ENCODE data around the gene TRAPPC3.

Gene TRAPPC3

DNA sequence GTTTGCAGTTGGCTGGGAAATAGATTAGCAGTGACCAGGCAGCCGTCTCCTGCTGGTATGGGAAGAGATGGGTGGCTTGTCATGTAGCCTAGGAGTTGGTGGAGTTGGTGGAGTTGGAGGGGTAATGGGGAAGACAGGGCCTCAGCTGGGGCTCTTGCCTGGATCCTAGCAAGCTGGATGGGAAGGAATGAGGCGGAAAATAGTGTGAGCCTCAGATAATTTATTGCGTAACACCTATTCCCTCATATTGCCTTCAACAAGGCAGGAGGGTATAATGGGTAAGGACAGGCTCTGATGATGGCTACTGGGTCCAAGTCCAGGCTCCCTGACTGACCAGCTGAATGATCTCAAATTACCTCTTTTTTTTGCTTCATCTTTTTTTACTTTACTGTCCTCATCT, 19.2 kb upstream of the TRAPPC3 start:
- Histone ChIP-seq H3K4me1 (ENCODE audit: control insufficient read depth, insufficient read depth, low read depth, low read length) (peaks cover 28% of the 10 kb centered on the region), H3K79me1 (replicated peaks; ENCODE audit: low read length, poor library complexity, severe bottlenecking) (peaks cover 1% of the 10 kb centered on the region), H4K8ac (ENCODE audit: low read length) (no peak overlapping the region), H3K9ac (ENCODE audit: low read length) (peak overlapping the region; percentile 47), H2BK5ac (ENCODE audit: low read depth, low read length, poor library complexity, severe bottlenecking) (no peak overlapping the region), H3K23ac (ENCODE audit: low read length in 2 of 2) (peak overlapping the region in 1 of 2 experiments; percentile 67), H3K4me3 (ENCODE audit: insufficient read depth in 1 of 2, low read depth in 1 of 2, low read length in 2 of 2) (no peak overlapping the region), H3K14ac (ENCODE audit: low read length in 2 of 2) (no peak overlapping the region), H3K9me3 (ENCODE audit: control insufficient read depth, low read length) (no peaks in the 10 kb centered on the region), H2BK12ac (ENCODE audit: low read length in 2 of 2) (no peak overlapping the region), H3K27me3 (ENCODE audit: control insufficient read depth in 1 of 2, insufficient read depth in 1 of 2, low read length in 2 of 2) (no peaks in the 10 kb centered on the region), H2BK15ac (ENCODE audit: low read depth, poor library complexity, severe bottlenecking) (no peak overlapping the region), H3K4ac (ENCODE audit: low read depth in 1 of 2, low read length in 2 of 2) (no peak overlapping the region), H3K27ac (ENCODE audit: low read length, poor library complexity, severe bottlenecking) (no peak overlapping the region), H3K18ac (ENCODE audit: low read depth in 1 of 2, low read length in 2 of 2) (no peak overlapping the region), H3K36me3 (ENCODE audit: control insufficient read depth in 1 of 2, insufficient read depth in 2 of 2, low read depth in 1 of 2, low read length in 2 of 2) (peaks cover 39 to 51% of the 10 kb centered on the region in 2 experiments), H4K91ac (ENCODE audit: low read length) (no peak overlapping the region), H2AFZ (ENCODE audit: low read depth, low read length) (no peak overlapping the region), H3K4me2 (ENCODE audit: low read length, poor library complexity, severe bottlenecking) (no peak overlapping the region), H2BK120ac (ENCODE audit: low read depth, low read length) (no peak overlapping the region), H2AK5ac (ENCODE audit: low read length, severe bottlenecking) (no peak overlapping the region)
- 88% methylated on average over 1 of the region's 3 CpGs for WGBS
- no peak for DNase-seq

DNA sequence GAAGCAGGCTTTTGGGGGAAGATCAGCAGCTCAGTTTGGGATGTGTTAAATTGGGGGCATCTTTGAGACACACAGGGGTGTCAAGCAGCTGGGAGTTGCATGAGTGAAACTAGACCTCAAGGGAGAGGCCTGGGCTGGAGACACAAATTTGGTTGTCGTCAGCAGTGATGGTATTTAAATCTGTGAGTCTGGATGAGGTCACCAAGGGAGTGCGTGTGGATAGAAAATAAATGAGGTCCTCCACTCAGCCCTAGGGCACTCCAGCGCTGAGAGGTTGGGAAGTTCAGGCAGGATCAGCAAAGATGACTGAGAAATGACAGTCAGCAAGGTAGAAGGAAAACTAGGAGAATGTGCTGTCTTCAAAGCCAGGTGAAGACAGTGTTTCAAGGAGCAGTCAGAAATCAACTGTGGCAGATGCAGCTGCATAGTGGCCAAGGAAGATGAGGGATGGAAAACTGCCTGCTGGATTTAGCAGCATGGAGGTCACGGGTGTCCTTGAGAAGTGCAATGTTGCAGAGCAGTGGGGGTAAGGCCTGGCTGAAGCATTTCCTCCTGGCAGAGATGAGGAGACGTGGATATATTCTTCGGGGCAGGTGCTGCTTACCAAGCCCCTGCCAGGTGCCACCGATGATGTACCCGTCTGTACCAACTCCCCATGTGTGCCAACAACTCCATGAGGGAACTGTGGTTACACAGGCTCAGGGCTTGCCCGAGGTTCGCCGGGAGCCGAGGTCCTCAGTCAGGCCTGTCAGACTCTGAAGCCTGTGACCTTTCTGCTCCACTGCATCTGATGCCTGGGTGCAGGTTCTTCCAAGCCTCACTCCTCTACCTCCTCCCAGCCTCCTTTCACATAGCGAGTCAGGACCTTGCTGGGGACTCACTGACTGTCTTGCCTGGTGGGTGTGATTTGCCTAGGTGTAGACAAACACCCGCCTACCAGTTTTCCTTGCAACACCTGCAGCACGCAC, 17.9 kb upstream of the TRAPPC3 start:
- no peak overlapping the region for H2BK5ac ChIP-seq (ENCODE audit: low read depth, low read length, poor library complexity, severe bottlenecking)
- 90% methylated on average over 15 of the region's 15 CpGs for WGBS
- peak; percentile 72 for DNase-seq
- H3K4me1 ChIP-seq (ENCODE audit: control insufficient read depth, insufficient read depth, low read depth, low read length) = peaks cover 19% of the 10 kb centered on the region
- H3K23ac ChIP-seq (ENCODE audit: low read length in 2 of 2) = no peak overlapping the region
- H2BK12ac ChIP-seq (ENCODE audit: low read length in 2 of 2) = no peak overlapping the region
- H4K91ac ChIP-seq (ENCODE audit: low read length) = no peak overlapping the region
- H3K4ac ChIP-seq (ENCODE audit: low read depth in 1 of 2, low read length in 2 of 2) = no peak overlapping the region
- H3K4me3 ChIP-seq (ENCODE audit: insufficient read depth in 1 of 2, low read depth in 1 of 2, low read length in 2 of 2) = no peak overlapping the region
- H3K27me3 ChIP-seq (ENCODE audit: control insufficient read depth in 1 of 2, insufficient read depth in 1 of 2, low read length in 2 of 2) = no peaks in the 10 kb centered on the region
- no peak overlapping the region for H3K4me2 ChIP-seq (ENCODE audit: low read length, poor library complexity, severe bottlenecking)
- H2AK5ac ChIP-seq (ENCODE audit: low read length, severe bottlenecking) = no peak overlapping the region
- H3K27ac ChIP-seq (ENCODE audit: low read length, poor library complexity, severe bottlenecking) = peak overlapping the region; percentile 10
- H3K79me1 ChIP-seq (replicated peaks; ENCODE audit: low read length, poor library complexity, severe bottlenecking) = no peaks in the 10 kb centered on the region
- H3K9me3 ChIP-seq (ENCODE audit: control insufficient read depth, low read length) = no peaks in the 10 kb centered on the region
- H3K18ac ChIP-seq (ENCODE audit: low read depth in 1 of 2, low read length in 2 of 2) = no peak overlapping the region
- no peak overlapping the region for H2BK120ac ChIP-seq (ENCODE audit: low read depth, low read length)
- H3K9ac ChIP-seq (ENCODE audit: low read length) = peak overlapping the region; percentile 74
- no peak overlapping the region for H3K14ac ChIP-seq (ENCODE audit: low read length in 2 of 2)
- peaks cover 27 to 46% of the 10 kb centered on the region in 2 experiments for H3K36me3 ChIP-seq (ENCODE audit: control insufficient read depth in 1 of 2, insufficient read depth in 2 of 2, low read depth in 1 of 2, low read length in 2 of 2)
- H4K8ac ChIP-seq (ENCODE audit: low read length) = no peak overlapping the region
- no peak overlapping the region for H2AFZ ChIP-seq (ENCODE audit: low read depth, low read length)
- no peak overlapping the region for H2BK15ac ChIP-seq (ENCODE audit: low read depth, poor library complexity, severe bottlenecking)

DNA sequence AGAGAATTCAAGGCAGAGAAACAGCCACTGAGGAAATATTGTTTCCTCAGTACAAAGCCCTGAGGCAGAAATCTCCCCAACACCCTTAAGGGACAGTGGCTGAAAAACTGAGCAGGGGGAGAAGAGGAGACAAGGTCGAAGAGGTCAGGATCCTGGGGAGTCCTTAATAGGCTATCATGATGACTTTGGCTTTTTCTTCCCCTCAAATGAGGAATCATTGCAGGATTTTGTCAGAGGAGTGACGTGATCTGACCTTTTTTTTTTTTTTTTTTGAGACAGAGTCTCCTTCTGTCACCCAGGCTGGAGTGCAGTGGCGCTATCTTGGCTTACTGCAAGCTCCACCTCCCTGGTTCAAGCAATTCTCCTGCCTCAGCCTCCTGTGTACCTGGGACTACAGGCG, 16.9 kb upstream of the TRAPPC3 start:
- Histone ChIP-seq H3K79me1 (replicated peaks; ENCODE audit: low read length, poor library complexity, severe bottlenecking) (no peaks in the 10 kb centered on the region), H3K4me1 (ENCODE audit: control insufficient read depth, insufficient read depth, low read depth, low read length) (peaks cover 25% of the 10 kb centered on the region), H3K36me3 (ENCODE audit: control insufficient read depth in 1 of 2, insufficient read depth in 2 of 2, low read depth in 1 of 2, low read length in 2 of 2) (peaks cover 18 to 39% of the 10 kb centered on the region in 2 experiments), H3K27ac (ENCODE audit: low read length, poor library complexity, severe bottlenecking) (no peak overlapping the region), H3K27me3 (ENCODE audit: control insufficient read depth in 1 of 2, insufficient read depth in 1 of 2, low read length in 2 of 2) (no peaks in the 10 kb centered on the region), H3K14ac (ENCODE audit: low read length in 2 of 2) (no peak overlapping the region), H2BK15ac (ENCODE audit: low read depth, poor library complexity, severe bottlenecking) (no peak overlapping the region), H2BK120ac (ENCODE audit: low read depth, low read length) (no peak overlapping the region), H3K9ac (ENCODE audit: low read length) (peak overlapping the region; percentile 72), H3K4ac (ENCODE audit: low read depth in 1 of 2, low read length in 2 of 2) (no peak overlapping the region), H4K91ac (ENCODE audit: low read length) (no peak overlapping the region), H2BK5ac (ENCODE audit: low read depth, low read length, poor library complexity, severe bottlenecking) (no peak overlapping the region), H3K4me2 (ENCODE audit: low read length, poor library complexity, severe bottlenecking) (no peak overlapping the region), H2BK12ac (ENCODE audit: low read length in 2 of 2) (no peak overlapping the region), H3K4me3 (ENCODE audit: insufficient read depth in 1 of 2, low read depth in 1 of 2, low read length in 2 of 2) (no peak overlapping the region), H4K8ac (ENCODE audit: low read length) (no peak overlapping the region), H2AK5ac (ENCODE audit: low read length, severe bottlenecking) (no peak overlapping the region), H2AFZ (ENCODE audit: low read depth, low read length) (no peak overlapping the region), H3K23ac (ENCODE audit: low read length in 2 of 2) (no peak overlapping the region), H3K9me3 (ENCODE audit: control insufficient read depth, low read length) (no peaks in the 10 kb centered on the region), H3K18ac (ENCODE audit: low read depth in 1 of 2, low read length in 2 of 2) (no peak overlapping the region)
- WGBS = 80% methylated on average over 4 of the region's 4 CpGs
- DNase-seq = no peak

DNA sequence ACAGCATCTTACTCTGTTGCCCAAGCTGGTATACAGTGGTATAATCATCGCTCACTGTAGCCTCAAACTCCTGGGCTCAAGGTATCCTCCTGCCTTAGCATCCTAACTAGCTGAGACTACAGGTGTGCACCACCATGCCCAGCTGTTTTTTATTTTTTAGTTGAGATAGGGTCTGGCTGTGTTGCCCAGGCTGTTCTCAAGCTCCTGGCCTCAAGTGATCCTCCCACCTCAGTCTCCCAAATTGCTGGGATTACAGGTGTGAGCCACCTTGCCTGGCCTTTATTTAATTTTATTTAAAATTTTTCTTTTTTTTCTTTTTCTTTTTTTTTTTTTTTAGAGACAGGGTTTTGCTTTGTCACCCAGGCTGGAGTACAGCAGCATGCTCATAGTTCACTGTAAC, 15.9 kb upstream of the TRAPPC3 start:
- H3K4me3 ChIP-seq (ENCODE audit: insufficient read depth in 1 of 2, low read depth in 1 of 2, low read length in 2 of 2) = no peak overlapping the region
- H3K4ac ChIP-seq (ENCODE audit: low read depth in 1 of 2, low read length in 2 of 2) = no peak overlapping the region
- 100% methylated on average over 1 of the region's 1 CpG for WGBS
- peak overlapping the region; percentile 72 for H3K9ac ChIP-seq (ENCODE audit: low read length)
- no peak overlapping the region for H2BK15ac ChIP-seq (ENCODE audit: low read depth, poor library complexity, severe bottlenecking)
- no peak overlapping the region for H2AFZ ChIP-seq (ENCODE audit: low read depth, low read length)
- no peak overlapping the region for H3K27ac ChIP-seq (ENCODE audit: low read length, poor library complexity, severe bottlenecking)
- H3K4me1 ChIP-seq (ENCODE audit: control insufficient read depth, insufficient read depth, low read depth, low read length) = peaks cover 27% of the 10 kb centered on the region
- H3K23ac ChIP-seq (ENCODE audit: low read length in 2 of 2) = no peak overlapping the region
- no peaks in the 10 kb centered on the region for H3K79me1 ChIP-seq (replicated peaks; ENCODE audit: low read length, poor library complexity, severe bottlenecking)
- H3K4me2 ChIP-seq (ENCODE audit: low read length, poor library complexity, severe bottlenecking) = no peak overlapping the region
- H3K27me3 ChIP-seq (ENCODE audit: control insufficient read depth in 1 of 2, insufficient read depth in 1 of 2, low read length in 2 of 2) = no peaks in the 10 kb centered on the region
- no peaks in the 10 kb centered on the region for H3K9me3 ChIP-seq (ENCODE audit: control insufficient read depth, low read length)
- no peak overlapping the region for H2BK120ac ChIP-seq (ENCODE audit: low read depth, low read length)
- H2BK12ac ChIP-seq (ENCODE audit: low read length in 2 of 2) = no peak overlapping the region
- DNase-seq = no peak
- H4K8ac ChIP-seq (ENCODE audit: low read length) = no peak overlapping the region
- H3K18ac ChIP-seq (ENCODE audit: low read depth in 1 of 2, low read length in 2 of 2) = no peak overlapping the region
- no peak overlapping the region for H4K91ac ChIP-seq (ENCODE audit: low read length)
- no peak overlapping the region for H3K14ac ChIP-seq (ENCODE audit: low read length in 2 of 2)
- H3K36me3 ChIP-seq (ENCODE audit: control insufficient read depth in 1 of 2, insufficient read depth in 2 of 2, low read depth in 1 of 2, low read length in 2 of 2) = peaks cover 10 to 29% of the 10 kb centered on the region in 2 experiments
- no peak overlapping the region for H2BK5ac ChIP-seq (ENCODE audit: low read depth, low read length, poor library complexity, severe bottlenecking)
- no peak overlapping the region for H2AK5ac ChIP-seq (ENCODE audit: low read length, severe bottlenecking)

All from mesenchymal stem cell (in vitro differentiated cells and primary cell).